ENCODE results near the gene CD4. TPM values are rescaled to one million over a fixed set of nuclear protein-coding genes. Genes with fewer than 3 reads are reported as not detected.

CD4 gene
- total and polyA plus RNA-seq, 2 donors (not counting 1 experiment from before 2014, with no cell fraction given), result 27.2 to 152 TPM

- TF ChIP-seq EZH2 (IDR thresholded peaks at IDR 0.05; ENCODE audit: low read length, missing control alignments) (no peak), CTCF (conservative IDR thresholded peaks at IDR 0.05 in 1 of 2, IDR thresholded peaks at IDR 0.05 in 1 of 2; ENCODE audit: low read depth in 1 of 2, low read length in 2 of 2) (no peak)
- peaks cover 24% of the 10 kb centered on the region for H3K4me1 ChIP-seq (ENCODE audit: control insufficient read depth, extremely low read depth, insufficient read depth, low read length)
- DNase-seq (ENCODE audit: low read depth in 2 of 2), result no peak
Measured at GRCh38 chr12:6823182-6824084, 34.1 kb downstream of the CD4 start.

GRCh38 chr12:6824085-6824775 lies 34.9 kb downstream of the CD4 start:
- H2AFZ ChIP-seq (ENCODE audit: low read length), result no peak overlapping the region
- no peak for TF ChIP-seq CTCF (conservative IDR thresholded peaks at IDR 0.05 in 1 of 2, IDR thresholded peaks at IDR 0.05 in 1 of 2; ENCODE audit: low read depth in 1 of 2, low read length in 2 of 2)
- TF ChIP-seq EZH2 (IDR thresholded peaks at IDR 0.05; ENCODE audit: low read length, missing control alignments), result no peak

More at GRCh38 chr12:6823182-6824084, 34.1 kb downstream of the CD4 start:
- no peak overlapping the region for H3K4me2 ChIP-seq (ENCODE audit: extremely low read depth, insufficient read depth, low read length)
- no peaks in the 10 kb centered on the region for H4K20me1 ChIP-seq (ENCODE audit: control insufficient read depth, extremely low read depth, insufficient read depth, low read length)
- no peak overlapping the region for H2AFZ ChIP-seq (ENCODE audit: low read length)
- no peak overlapping the region for H3K27ac ChIP-seq (ENCODE audit: insufficient read depth, low read length)
- peaks cover 3% of the 10 kb centered on the region for H3K79me2 ChIP-seq (ENCODE audit: control insufficient read depth, insufficient read depth, low read length)
- no peaks in the 10 kb centered on the region for H3K9me3 ChIP-seq (ENCODE audit: control insufficient read depth, insufficient read depth, low read depth, low read length)
- no peak overlapping the region for H3K9ac ChIP-seq (ENCODE audit: insufficient read depth, low read length)
- no peak overlapping the region for H3K4me3 ChIP-seq (replicated peaks in 1 of 4; ENCODE audit: control extremely low read depth in 1 of 4, insufficient read depth in 1 of 4, low read depth in 3 of 4, low read length in 4 of 4)
- peaks cover 6% of the 10 kb centered on the region for H3K36me3 ChIP-seq (ENCODE audit: control insufficient read depth, insufficient read depth, low read length)
- peaks cover 2% of the 10 kb centered on the region for H3K27me3 ChIP-seq (ENCODE audit: control insufficient read depth, insufficient read depth, low read length)

GRCh38 chr12:6824901-6825381 lies 35.6 kb downstream of the CD4 start:
- H3K4me1 ChIP-seq (ENCODE audit: control insufficient read depth, extremely low read depth, insufficient read depth, low read length), result peaks cover 24% of the 10 kb centered on the region
- peak in 1 of 2 donors; percentile 71 for DNase-seq (ENCODE audit: low read depth in 2 of 2)
- H3K4me3 ChIP-seq (replicated peaks in 1 of 4; ENCODE audit: control extremely low read depth in 1 of 4, insufficient read depth in 1 of 4, low read depth in 3 of 4, low read length in 4 of 4), result peak overlapping the region in 2 of 4 experiments; percentile 38 to 48
- H3K9me3 ChIP-seq (ENCODE audit: control insufficient read depth, insufficient read depth, low read depth, low read length), result no peaks in the 10 kb centered on the region
- H3K27me3 ChIP-seq (ENCODE audit: control insufficient read depth, insufficient read depth, low read length), result peaks cover 2% of the 10 kb centered on the region
- no peak overlapping the region for H3K9ac ChIP-seq (ENCODE audit: insufficient read depth, low read length)
- H3K4me2 ChIP-seq (ENCODE audit: extremely low read depth, insufficient read depth, low read length), result peak overlapping the region; percentile 39
- H2AFZ ChIP-seq (ENCODE audit: low read length), result no peak overlapping the region
- H3K79me2 ChIP-seq (ENCODE audit: control insufficient read depth, insufficient read depth, low read length), result peaks cover 18% of the 10 kb centered on the region
- H4K20me1 ChIP-seq (ENCODE audit: control insufficient read depth, extremely low read depth, insufficient read depth, low read length), result no peaks in the 10 kb centered on the region
- H3K27ac ChIP-seq (ENCODE audit: insufficient read depth, low read length), result peak overlapping the region; percentile 2
- TF ChIP-seq CTCF (conservative IDR thresholded peaks at IDR 0.05 in 1 of 2, IDR thresholded peaks at IDR 0.05 in 1 of 2; ENCODE audit: low read depth in 1 of 2, low read length in 2 of 2) (no peak), EZH2 (IDR thresholded peaks at IDR 0.05; ENCODE audit: low read length, missing control alignments) (no peak)
- H3K36me3 ChIP-seq (ENCODE audit: control insufficient read depth, insufficient read depth, low read length), result peaks cover 7% of the 10 kb centered on the region

More at GRCh38 chr12:6824085-6824775, 34.9 kb downstream of the CD4 start:
- Histone ChIP-seq H3K4me2 (ENCODE audit: extremely low read depth, insufficient read depth, low read length) (no peak overlapping the region), H3K27me3 (ENCODE audit: control insufficient read depth, insufficient read depth, low read length) (peaks cover 2% of the 10 kb centered on the region), H3K9ac (ENCODE audit: insufficient read depth, low read length) (no peak overlapping the region), H3K79me2 (ENCODE audit: control insufficient read depth, insufficient read depth, low read length) (peaks cover 11% of the 10 kb centered on the region), H3K9me3 (ENCODE audit: control insufficient read depth, insufficient read depth, low read depth, low read length) (no peaks in the 10 kb centered on the region), H3K27ac (ENCODE audit: insufficient read depth, low read length) (no peak overlapping the region), H3K4me3 (replicated peaks in 1 of 4; ENCODE audit: control extremely low read depth in 1 of 4, insufficient read depth in 1 of 4, low read depth in 3 of 4, low read length in 4 of 4) (no peak overlapping the region), H4K20me1 (ENCODE audit: control insufficient read depth, extremely low read depth, insufficient read depth, low read length) (no peaks in the 10 kb centered on the region), H3K36me3 (ENCODE audit: control insufficient read depth, insufficient read depth, low read length) (peaks cover 6% of the 10 kb centered on the region), H3K4me1 (ENCODE audit: control insufficient read depth, extremely low read depth, insufficient read depth, low read length) (peaks cover 24% of the 10 kb centered on the region)
- DNase-seq (ENCODE audit: low read depth in 2 of 2), result no peak

All from fibroblast of lung (primary cell).